ENCODE measurements around the gene AGPS.
"Not testable (repeated sequence)": the region's sequence is repeated elsewhere in the genome, so short reads cannot be mapped to it uniquely, and the experiment has no call there.

Gene AGPS

DNA sequence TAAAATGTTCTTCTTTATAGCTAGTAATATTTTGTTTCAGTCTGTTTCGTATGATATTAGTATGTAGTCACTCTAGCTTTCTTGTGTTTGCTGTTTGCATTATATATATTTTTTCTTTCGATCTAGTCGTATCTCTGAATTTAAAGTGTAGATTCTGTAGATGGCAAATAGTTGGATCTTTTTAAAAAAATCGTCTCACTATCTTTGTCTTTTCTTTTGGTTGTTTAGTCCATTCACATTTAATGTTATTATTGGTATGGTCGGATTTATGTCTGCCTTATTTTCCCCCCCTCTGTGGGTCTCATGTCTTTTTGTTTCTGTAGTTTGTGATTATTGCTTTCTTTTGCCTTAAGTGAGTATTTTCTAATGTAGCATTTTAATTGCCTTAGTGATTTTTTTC, 84.3 kb downstream of the AGPS start:
- no peak for FAIRE-seq

DNA sequence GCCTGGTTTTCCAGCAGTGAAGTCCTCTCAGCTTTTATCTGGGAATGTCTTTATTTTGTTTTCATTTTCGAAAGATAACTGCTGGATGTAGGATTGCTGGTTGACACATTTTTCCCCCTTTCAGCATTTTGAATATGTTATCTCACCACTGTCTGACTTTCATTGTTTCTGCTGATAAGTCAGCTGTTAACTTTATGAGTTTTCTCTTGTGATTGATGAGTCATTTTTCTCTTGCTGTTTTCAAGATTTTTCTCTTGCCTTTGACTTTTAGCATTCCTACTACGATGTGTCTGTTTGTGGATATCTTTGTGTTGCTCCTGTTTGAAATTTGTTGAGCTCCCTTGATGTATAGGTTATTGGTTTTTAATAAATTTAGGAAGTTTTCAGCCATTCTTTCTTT, 85.5 kb downstream of the AGPS start:
- FAIRE-seq = no peak

DNA sequence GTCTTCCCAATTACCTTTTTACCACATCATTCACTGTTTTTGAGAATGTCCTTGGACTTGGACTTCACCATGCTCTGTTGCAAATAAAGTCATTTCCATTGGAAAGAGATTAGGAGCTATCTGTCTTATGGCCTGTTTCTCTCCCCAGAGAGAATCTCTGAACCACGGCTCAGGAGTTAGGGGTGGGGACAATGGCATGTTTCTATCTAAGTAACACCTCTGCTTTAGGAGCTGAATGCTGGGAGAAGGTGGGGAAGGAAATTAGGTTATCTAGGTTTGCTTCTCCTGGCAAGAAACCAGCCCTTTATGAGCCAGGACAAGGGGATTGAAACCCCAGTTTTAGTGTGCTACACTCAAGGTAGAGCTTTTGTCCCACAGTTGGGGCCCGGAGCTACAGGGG, 86.3 kb downstream of the AGPS start:
- no peak for FAIRE-seq

DNA sequence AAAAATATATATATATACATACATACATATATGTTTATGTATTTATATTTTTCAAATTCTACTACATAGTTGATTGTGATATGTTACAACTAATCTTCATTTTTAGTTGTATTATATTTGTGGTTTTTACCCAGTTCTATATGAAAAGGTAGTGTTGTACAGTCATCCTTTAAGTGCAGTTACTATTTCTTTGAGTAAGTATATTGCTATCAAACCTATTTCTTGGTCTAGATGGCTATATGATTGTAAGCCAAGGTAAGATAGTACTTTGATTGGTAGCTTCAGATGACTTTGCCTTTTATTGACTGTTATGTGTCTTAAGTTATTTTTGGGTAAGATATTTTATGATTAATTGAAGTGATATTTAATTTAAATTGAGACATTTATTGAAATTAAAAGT, 89.6 kb downstream of the AGPS start:
- no peak for FAIRE-seq

DNA sequence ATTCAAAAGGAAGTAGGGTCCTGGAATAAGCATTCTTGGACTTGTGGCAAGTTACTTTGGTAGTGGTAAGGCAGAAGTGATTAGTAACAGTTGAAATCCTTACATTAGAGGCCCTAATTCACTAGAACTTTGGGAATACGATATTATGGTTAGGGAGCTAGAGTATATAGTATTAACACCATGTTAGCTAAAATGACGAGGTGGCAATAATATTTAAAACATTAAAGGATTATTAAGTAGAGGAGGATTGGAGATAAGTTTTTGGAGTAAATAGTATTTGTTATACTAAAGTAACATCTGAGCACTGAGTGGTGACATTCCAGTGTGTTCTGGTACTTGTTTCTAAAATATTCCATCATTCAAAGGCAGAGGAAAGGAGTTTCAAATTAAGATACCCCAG, 91.0 kb downstream of the AGPS start:
- FAIRE-seq = no peak

DNA sequence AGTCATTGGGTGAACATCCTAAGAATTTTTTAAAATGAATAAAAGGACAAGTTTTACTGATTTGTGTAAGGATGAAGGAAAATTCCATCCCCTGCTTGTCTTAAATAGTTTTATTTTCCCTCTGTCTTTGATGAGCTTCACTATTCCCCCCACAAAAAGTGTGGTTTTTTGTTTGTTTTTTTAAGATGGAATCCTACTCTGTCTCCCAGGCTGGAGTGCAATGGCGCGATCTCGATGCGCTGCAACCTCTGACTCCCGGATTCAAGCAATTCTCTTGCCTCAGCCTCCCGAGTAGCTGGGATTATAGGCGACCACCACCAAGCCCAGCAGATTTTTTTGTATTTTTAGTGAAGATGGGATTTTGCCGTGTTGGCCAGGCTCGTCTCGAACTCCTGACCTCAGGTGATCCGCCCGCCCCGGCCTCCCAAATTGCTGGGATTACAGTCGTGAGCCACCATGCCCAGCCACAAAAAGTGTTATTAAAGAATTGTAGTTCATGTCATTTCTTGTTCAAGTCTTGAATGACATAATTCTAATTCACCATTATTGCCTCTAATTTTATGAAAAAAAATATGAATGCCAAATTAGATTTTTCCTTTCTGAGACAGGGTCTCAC, 91.7 kb downstream of the AGPS start:
- FAIRE-seq = no peak

DNA sequence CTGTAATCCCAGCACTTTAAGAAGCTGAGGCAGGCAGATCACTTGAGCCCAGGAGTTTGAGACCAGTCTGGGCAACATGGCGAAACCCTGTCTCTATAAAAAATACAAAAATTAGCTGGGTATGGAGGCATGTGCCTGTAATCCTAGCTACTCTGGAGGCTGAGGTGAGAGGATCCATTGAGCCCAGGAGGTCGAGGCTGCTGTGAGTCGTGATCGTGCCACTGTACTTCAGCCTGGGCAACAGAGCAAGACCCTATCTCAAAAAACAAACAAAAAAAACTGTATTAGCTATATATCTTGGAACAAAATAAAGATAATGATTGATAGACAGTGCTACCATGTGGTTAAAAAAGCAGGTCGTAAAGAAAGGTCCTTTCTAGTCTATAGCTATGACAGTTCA, 93.1 kb downstream of the AGPS start:
- FAIRE-seq = not testable (repeated sequence)

DNA sequence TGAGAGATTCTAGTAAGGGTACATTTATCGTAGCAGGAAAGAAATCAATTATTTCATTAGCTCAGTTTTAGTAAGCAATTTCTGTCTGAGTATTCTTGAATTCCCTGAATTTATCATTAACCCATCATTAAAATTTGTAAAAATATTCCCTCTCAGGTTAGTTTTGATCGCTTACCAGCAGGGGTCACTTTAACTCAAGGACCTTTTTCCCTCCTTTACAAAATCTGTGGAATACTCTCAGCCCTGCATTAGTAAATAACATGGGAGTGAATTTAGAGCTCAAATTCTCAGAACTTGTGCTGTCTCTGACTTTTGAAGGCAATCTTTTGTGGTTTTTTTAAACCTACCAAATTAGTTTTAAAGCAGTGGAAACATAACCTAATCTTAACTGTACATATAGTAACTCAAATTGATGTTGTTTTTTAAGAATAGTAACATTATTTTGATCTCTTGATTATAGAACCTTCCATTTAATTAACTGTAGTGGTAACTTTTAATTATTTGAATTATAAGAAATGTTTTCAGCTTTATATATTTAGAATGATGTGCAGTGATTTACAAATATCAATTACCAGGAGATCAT, 97.2 kb downstream of the AGPS start:
- FAIRE-seq = peak; percentile 98

DNA sequence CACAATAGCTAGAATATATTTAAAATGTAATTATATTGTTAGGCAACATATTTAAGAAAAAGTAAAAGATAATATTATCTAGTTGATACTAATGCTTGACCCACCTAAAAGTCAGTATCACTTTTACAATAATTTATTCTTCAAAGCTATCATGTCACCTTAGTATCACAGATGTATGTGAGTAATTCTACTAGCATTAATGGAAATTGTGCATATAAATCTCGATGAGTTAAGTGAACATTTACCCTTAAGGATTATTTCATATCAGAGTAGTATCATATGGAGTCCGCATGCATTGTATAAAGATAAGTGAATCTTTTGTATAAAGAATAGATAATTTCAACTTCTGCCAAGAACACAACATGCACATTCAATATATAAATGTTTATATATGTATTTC, 103.4 kb downstream of the AGPS start:
- FAIRE-seq = peak; percentile 50

DNA sequence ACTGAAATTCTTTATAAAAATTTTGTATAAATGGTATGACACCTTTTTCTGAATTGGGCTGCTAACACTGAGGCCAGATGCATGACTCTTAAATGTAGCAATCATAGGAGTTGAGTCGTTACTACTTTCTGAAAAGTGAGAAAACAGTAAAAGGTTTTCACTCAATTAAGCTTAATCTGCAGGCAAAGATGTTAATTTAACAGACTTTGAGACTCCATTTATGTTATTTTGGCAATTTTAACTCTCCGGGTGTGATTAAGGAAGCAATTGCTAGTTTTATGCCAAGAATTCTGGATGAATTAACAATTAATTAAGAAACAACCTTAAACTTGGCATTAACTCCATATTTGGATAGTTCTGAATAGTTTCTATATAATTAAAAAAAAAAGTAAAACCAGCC, 104.3 kb downstream of the AGPS start:
- FAIRE-seq = no peak

DNA sequence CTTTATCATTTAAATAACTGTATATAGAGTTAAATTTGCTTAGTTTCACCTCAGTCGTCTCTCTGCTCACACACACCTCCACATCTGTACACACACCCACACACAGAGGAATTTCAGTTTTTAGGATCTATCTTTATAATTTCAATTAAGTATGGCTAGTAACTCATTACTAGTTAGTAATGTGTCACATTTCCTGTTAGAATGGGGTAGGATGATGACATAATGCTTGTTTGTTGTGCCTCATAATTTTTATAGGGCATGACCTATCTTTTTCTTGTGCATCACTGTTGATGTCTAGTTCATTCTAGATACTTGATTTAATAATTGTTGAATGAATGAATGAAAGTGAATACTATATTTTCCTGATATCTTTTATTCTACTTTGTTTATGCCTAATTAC, 108.6 kb downstream of the AGPS start:
- no peak for FAIRE-seq

DNA sequence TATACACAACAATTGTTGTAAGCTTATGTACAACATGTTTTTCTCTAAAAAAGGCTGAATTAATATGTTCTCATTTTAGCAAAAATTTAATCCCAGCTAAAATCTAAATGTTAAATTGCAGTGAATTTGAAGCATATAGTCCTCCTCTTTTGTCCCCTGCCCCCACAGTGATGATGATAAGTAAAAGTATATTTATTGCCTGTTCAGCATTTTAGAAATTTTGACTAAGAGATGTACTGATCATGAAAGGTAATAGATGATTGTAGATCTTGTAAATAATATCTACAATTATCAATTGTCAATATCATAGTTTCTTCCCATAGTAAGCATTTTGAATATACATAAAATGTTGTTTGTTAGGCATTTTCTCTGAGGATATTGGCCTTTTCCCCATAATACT, 113.9 kb downstream of the AGPS start:
- no peak for FAIRE-seq

DNA sequence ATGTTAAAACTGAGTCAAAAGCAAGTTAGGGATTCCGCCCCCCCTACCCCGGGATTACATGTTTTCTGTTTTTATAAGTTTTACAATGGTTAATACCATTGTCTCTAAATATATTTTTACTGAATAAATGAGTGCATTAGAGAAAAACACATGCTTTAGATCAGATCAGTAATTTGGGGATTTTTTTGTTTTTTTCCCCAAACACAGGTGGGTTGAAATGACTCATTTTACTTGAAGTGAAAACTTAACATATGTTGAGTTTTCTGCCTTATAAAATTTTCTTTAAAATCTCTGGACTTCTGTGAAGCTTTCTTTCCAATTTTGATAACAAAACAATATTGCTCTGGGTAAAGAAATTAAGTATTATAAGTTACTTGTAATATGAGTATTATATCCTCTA, 114.4 kb downstream of the AGPS start:
- peak; percentile 31 for FAIRE-seq

DNA sequence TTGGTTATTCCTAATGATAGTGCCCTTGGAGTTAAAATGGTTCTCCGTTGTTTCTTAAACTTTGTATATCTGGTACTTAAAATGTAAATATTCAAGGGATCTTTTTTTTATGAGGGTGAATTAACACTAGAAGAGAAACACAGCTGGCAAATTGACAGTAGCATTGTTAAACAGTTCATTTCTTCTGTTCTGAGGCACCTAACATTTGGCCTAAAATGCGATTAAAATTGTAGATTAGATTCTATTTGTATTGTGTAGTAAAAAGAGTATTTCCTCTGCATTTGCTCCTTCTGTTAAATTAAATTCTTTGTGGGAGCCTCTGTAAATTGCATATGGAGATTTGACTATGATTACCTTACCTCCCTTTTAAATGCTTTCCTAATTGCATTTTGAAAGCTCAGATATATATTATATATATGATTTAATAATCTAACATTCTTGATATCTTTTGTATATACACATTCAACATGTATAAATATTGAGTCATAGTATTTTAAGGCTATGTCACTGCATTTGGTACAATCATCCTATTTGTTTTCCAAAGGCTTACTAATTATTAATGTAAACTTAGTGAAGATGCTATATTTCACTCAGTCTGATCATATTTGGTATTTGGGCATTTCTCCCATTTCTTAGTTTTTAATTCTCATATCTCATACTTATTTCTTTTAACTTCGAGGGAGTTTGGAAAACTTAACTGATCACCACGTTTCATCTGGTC, 124.4 kb downstream of the AGPS start:
- peak; percentile 15 for FAIRE-seq

DNA sequence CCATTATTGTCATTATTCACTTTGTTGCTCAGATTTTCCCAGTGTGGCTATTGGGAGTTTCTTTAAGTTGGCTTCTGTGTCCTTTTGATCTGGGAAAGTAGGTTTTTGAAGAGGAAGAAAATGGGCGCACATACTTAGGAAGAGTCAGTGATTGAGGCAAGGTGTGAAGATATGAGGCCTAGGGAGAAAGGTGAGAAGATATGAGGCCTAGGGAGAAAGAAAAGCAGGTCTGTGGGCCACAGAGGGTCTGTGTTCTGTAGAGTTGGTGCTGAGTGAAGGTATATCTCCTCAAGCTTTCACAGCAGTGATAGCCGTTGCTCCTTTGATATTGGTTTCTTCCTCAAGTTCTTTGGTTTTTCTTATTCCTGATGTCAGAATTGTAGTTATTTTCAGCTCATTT, 126.2 kb downstream of the AGPS start:
- no peak for FAIRE-seq

DNA sequence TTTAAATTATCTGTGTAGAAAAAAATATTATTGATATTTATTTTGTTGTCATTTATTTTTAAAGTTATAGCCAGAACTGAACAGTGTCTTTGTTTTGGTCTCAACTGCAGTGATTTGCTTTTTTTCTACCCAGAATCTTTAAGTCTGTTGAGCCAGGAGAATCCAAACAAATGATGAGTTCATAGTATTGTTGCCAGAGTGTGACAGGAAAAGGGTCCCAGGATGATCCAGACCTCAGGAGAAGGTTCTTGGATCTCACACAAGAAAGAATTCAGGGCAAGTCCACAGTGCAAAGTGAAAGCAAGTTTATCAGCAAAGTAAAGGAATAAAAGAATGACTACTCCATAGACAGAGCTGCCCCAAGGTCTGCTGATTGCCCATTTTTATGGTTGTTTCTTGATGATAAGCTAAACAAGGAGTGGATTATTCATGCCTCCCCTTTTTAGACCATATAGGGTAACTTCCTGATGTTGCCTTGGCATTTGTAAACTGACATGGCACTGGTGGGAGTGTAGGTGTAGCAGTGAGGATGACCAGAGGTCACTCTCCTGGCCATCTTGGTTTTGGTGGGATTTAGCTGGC, 127.1 kb downstream of the AGPS start:
- FAIRE-seq = no peak

DNA sequence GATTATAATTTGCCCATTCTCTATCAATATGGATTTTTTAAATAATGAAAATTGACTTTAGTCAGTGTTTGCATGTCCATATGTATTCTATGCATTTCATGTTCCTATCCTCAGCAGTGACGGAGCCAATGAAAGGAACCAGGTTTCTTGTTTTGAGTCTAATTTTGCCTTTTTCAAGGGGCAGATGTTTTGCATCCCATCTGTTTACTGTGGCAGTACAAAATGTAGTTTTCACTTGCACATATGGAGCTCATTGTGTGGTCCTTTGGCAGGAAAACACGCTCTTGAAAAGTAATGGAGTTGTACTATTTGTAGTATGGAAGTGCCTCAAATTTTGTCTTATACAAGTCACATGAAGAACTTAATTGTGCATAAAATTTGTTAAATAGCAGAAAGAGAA, 127.8 kb downstream of the AGPS start:
- no peak for FAIRE-seq

DNA sequence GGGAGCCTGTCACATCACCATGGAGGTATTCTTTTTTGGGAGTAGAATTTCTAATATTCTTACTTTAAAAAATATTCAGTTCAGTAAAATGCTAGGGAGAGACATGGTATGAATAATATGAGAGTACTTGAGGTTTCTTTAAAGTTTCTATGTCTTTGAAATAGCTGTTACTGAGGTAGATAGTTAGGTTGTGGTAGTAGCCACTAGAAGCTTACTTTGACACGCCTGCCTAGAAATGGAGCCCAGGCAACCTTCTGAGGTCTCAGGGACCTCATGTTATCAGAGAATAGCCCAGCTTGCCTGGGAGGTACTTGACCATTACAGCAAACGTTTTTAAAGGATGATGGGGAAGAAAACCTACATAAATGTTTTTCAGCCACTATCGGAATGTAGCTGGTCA, 131.2 kb downstream of the AGPS start:
- FAIRE-seq = no peak

DNA sequence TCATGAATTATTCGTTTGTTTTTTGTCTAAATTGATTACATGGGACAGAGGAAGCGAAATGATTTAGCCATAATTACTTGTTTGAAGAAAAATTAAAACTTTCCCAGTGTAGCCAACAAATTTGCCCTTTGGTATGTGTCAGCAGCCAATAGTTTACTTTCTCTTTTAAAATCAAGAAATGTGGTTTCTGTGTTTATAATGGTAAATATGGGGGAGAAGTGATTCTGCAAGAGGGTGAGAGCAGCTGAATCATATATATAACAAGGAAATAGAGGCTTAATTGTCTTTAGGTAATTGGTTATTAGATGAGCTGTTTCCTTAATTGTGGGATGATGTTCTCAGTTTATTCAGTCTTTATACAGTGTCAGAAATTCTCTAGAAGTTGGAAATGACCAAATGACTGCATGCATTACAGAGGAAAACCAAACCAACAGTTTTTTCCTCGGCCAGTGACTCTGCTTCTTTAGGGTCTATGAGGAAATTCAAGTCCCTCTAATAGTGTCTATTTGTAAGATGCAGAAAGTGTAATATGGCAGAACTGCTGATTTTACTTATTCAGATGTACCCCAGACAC, 132.9 kb downstream of the AGPS start:
- no peak for FAIRE-seq

DNA sequence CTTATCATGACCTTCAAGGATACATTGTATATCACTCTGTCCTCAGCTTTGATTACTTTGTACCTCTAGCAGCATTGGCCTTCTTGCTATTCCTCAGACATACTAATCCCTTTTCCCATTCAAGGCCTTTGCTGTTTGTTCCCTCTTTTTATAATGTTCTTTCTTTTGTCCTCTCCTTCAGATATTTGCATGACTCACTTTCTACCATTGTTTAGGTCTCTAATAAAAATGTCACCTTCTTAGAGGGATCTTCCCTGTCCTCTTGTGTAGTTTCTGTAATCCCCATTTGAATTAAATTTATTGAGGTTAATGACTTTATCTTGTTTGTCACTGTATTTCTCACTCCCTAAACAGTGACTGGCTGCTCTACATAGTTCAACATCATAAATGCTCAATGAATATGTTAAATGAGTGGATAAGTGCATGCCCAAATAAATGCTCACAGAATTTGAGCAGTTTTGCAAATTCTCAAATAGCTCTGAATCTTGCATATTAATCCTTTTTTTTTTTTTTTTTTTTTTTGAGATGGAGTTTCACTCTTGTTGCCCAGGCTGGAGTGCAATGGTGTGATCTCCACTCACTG, 135.9 kb downstream of the AGPS start:
- peak; percentile 15 for FAIRE-seq

DNA sequence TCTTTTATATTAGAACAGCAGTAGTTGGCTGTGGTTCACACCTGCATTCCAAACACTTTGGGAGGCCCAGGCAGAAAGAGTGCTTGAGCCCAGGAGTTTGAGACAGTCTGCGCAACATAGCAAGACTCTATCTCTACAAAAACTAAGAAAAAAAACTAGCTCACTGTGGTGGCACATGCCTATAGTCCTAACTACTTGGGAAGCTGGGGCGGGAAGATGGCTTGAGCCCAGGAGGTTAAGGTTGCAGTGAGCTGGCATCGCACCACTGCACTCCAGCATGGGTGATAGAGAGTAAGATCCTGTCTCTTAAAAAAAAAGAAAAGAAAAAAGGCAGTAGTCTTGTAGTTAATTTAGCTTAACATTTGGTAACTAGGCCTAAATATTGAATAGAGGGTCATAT, 136.6 kb downstream of the AGPS start:
- FAIRE-seq = no peak

DNA sequence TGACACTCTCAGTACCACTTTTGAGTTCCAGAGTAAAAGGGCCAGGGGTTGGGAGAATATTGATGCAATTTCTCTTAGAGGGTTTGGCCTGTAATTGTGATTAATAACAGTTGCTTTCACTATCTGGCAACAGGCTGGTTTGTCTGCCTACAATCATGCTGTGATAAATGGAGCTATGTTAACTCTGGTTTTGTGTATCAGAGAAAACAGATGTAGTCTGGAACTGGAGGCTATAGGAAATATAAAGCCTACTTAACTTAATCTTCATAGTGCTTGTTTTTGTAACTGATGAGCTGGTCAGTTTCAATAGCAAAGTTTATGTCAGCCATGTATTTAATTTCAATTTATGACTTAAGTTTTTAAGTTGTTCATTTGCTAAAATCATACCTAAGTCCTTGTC, 138.0 kb downstream of the AGPS start:
- no peak for FAIRE-seq

DNA sequence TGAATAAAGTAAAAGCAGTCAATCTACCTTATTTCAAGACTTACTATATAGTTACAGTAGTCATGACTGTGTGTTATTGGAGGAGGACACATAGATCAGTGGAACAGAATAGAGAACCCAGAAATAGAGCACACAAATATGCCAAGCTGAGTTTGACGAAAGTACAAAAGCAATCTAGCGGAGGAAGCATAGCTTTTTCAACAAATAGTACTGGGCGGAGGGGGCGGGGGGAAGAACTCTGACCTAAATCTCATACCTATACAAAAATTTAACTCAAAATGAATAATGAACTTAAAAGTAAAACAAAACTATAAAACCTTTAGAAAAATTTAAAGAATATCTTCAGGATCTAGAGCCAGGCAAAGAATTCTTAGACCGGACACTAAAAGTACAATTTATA, 139.1 kb downstream of the AGPS start:
- FAIRE-seq = no peak

DNA sequence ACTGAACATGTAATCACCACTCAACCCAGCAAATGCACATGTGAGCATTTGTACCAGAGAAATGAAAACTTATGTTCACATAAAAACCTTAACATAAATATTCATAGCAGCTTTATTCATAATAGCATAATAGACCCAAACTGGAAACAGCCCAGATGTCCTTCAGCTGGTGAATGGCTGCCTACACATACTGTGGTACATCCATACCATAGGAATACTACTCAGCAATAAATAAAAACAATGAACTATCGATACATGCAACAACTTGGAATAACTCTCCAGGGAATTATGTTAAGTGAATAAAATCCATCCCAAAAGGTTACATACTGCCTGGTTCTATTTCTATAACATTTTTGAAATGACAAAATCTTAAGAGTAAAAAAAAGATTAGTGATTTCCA, 140.0 kb downstream of the AGPS start:
- no peak for FAIRE-seq
